ENCODE results near the gene TGIF1.
"Not testable (repeated sequence)": the region's sequence is repeated elsewhere in the genome, so short reads cannot be mapped to it uniquely, and the experiment has no call there.

The TGIF1 gene

DNA sequence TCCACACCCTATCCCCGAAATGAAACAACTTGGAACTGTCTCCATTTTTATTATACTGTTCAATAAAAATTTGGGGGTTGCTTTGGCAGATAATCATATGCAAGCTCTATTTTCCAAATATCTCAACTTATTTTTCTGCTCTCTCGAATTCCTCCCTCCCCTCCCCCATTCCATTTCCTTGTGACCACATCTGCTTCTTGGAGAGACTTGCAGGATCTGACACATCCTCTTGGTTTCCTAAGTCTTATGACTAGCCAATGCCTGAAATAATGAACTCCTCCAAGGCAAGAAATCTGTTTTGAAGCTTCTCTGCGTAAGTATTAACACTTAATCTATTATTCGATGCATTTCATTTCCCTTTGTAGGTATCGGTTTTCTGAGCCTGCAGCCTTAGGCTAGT is 16.1 kb downstream of the TGIF1 start:
- H3K4me2 ChIP-seq: peak overlapping the region; percentile 41
- H3K36me3 ChIP-seq: peaks cover 9% of the 10 kb centered on the region; the same call in 1 of the 2 replicates
- H3K4me3 ChIP-seq: no peak overlapping the region
- peaks cover 18% of the 10 kb centered on the region for H3K4me1 ChIP-seq
- peaks cover 10% of the 10 kb centered on the region for H3K9me3 ChIP-seq
- TF ChIP-seq Cebpa-rat (IDR thresholded peaks at IDR 0.05): no peak
- no peaks in the 10 kb centered on the region for H3K27me3 ChIP-seq
- H3K27ac ChIP-seq: no peak overlapping the region
- no peak overlapping the region for H3K9ac ChIP-seq
- H4K20me1 ChIP-seq: peaks cover 12% of the 10 kb centered on the region

DNA sequence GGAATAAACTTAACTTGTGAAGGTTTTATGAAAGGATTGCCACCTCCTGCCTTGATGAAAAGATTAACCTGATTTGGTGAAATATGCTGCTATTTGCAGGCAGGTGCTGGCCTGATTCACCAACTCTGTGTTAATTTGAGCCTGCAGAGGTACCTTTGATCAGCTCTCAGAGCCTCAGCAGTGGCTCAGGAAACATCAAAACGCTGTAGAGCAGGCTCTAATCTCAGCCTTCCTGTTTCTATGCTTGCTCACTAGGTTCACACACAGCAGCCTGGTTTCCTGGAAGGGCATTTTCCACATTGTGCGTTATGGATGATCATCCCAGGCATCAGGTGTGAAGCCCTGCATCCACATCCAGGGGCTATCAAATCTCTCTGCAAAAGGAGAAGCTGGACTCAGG is 16.9 kb downstream of the TGIF1 start:
- peaks cover 3% of the 10 kb centered on the region for H3K9me3 ChIP-seq
- H3K27ac ChIP-seq: no peak overlapping the region
- no peak overlapping the region for H3K9ac ChIP-seq
- H3K27me3 ChIP-seq: no peaks in the 10 kb centered on the region
- H4K20me1 ChIP-seq: peaks cover 4% of the 10 kb centered on the region
- TF ChIP-seq Cebpa-rat (IDR thresholded peaks at IDR 0.05): no peak
- peaks cover 3% of the 10 kb centered on the region; the same call in 1 of the 2 replicates for H3K36me3 ChIP-seq
- peak overlapping the region; percentile 41 for H3K4me2 ChIP-seq
- peaks cover 18% of the 10 kb centered on the region for H3K4me1 ChIP-seq
- H3K4me3 ChIP-seq: no peak overlapping the region

- H3K9me3 ChIP-seq: no peaks in the 10 kb centered on the region
- TF ChIP-seq Cebpa-rat (IDR thresholded peaks at IDR 0.05): no peak
These were observed 18.2 kb downstream of the TGIF1 start for GRCh38 chr18:3468066-3468705.

DNA sequence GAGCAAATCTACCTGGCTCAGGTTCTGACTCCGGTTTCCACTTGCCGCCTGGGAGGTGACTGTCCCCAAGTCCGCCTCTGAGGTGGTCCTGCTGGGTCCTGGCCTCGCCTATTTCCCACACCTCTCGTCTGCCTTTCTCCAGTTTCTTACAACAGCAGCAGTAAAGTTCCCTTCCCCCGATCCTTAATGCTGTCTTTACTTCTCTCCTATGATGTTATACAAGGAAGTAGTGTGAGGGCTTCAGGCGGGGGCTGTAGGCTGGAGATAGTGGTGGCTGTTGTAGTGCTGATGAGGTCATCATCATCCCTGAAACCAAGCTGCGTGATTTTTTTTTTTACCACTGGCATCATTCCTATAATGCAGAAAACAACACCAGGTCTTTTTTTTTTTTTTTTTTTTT is 18.9 kb downstream of the TGIF1 start:
- Histone ChIP-seq H4K20me1 (no peaks in the 10 kb centered on the region; the same call in 1 of the 2 replicates), H3K9ac (no peak overlapping the region), H3K4me1 (peaks cover 18% of the 10 kb centered on the region), H3K36me3 (no peaks in the 10 kb centered on the region), H3K27ac (no peak overlapping the region), H3K4me2 (no peak overlapping the region), H3K9me3 (no peaks in the 10 kb centered on the region), H3K27me3 (no peaks in the 10 kb centered on the region), H3K4me3 (no peak overlapping the region)
- TF ChIP-seq Cebpa-rat (IDR thresholded peaks at IDR 0.05): no peak

More at GRCh38 chr18:3468066-3468705, 18.2 kb downstream of the TGIF1 start:
- Histone ChIP-seq H3K4me3 (no peak overlapping the region), H3K27me3 (no peaks in the 10 kb centered on the region), H3K36me3 (no peaks in the 10 kb centered on the region), H3K4me2 (no peak overlapping the region), H3K27ac (no peak overlapping the region), H3K9ac (no peak overlapping the region), H4K20me1 (no peaks in the 10 kb centered on the region; the same call in 1 of the 2 replicates), H3K4me1 (peaks cover 18% of the 10 kb centered on the region)

DNA sequence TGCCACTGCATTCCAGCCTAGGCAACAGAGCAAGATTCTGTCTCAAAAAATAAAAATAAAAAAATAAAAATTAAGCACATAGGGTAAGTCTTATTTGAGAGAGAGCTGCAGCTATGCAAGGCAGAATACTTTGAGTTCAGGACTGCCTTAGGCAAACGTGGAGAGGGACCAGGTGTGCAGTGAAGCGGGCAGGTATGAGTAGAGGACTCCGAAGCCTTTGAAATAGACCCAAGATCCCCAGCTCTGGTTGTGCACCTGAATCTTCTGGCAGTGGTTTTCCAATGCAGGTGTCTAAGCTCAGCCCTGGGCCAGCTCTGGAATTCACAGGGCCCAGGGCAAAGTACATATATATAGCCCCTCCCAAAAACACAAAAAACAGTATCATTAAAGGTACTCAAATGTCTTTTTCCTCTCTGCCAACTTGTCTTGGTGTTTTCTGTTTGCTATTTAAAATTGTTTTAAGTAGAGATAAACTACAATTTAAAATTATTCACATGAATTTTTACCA is 21.2 kb downstream of the TGIF1 start:
- no peaks in the 10 kb centered on the region for H3K36me3 ChIP-seq
- no peaks in the 10 kb centered on the region for H3K27me3 ChIP-seq
- H3K9ac ChIP-seq: no peak overlapping the region
- no peaks in the 10 kb centered on the region; the same call in 1 of the 2 replicates for H4K20me1 ChIP-seq
- no peak overlapping the region for H3K4me2 ChIP-seq
- H3K4me1 ChIP-seq: peaks cover 13% of the 10 kb centered on the region
- no peak overlapping the region for H3K27ac ChIP-seq
- peaks cover 15% of the 10 kb centered on the region for H3K9me3 ChIP-seq
- no peak overlapping the region for H3K4me3 ChIP-seq
- no peak for TF ChIP-seq Cebpa-rat (IDR thresholded peaks at IDR 0.05)

- H3K4me3 ChIP-seq, H3K36me3 ChIP-seq, H3K27ac ChIP-seq, H3K9ac ChIP-seq, H3K27me3 ChIP-seq, H3K4me1 ChIP-seq, H3K4me2 ChIP-seq, H4K20me1 ChIP-seq: not testable (repeated sequence)
- H3K9me3 ChIP-seq: peaks cover 15% of the 10 kb centered on the region
These were observed 22.1 kb downstream of the TGIF1 start for GRCh38 chr18:3472121-3472520.

DNA sequence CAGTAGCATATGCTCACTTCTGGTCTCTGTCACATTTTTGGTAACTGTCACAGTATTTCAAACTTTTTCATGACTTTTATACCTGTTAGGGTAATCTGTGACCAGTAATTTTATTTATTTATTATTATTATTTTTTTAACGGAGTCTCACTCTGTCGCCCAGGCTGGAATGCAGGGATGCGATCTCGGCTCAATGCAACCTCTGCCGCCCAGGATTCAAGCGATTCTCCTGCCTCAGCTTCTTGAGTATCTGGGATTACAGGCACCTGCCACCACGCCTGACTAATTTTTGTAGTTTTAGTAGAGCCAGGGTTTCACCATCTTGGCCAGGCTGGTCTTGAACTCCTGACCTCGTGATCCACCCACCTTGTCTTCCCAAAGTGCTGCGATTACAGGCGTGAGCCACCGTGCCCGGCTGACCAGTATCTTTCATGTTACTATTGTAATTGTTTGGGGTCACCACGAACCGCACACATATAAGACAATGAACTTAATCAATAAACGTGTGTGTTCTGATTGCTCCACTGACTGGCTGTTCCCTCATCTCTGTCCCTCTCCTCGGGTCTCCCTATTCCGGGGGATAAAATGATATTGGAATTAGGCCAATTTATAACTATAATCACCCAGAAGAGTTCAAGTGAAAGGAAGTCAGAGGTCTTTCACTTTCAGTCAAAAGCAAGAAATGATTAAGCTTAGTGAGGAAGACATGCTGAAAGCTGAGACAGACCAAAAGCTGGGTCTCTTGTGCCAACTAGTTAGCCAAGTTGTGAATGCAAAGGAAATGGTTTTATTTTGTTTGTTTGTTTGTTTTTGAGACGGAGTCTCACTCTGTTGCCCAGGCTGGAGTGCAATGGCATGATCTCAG is 22.9 kb downstream of the TGIF1 start:
- Histone ChIP-seq H3K4me3 (no peak overlapping the region), H3K9ac (no peak overlapping the region), H3K4me2 (no peak overlapping the region)

DNA sequence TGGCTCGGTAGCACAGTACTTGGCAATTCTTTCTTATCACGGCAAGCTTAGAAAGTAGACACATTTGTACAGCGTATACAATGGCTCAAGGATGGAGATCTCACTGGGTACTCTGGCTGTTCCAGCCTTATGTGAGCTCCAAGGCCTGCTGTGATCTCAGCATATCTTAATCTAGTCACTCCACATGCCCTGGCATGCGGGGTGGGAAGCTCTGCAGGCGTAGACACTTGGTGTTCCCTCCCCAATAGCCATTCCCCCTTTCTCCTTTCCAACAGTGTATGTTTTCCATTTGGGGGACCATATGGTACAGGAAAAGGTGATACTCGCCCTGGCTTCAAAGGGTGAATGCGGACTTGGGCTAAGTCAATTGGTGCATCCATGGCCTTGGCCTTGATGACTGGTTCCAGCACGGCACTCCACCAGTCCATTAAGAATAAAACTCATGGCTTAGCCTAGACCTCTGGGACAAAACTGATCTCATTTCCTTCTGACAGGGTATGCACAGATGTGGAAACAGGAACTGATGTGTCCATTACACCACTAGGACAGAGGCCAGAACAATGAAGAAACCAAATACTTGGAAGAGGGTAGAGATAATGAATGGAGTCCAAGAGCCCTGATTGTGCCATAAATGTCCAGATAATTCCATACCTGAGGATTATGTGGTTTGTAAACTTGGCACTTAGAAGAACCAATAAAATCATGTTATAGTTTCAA is 28.4 kb downstream of the TGIF1 start:
- Histone ChIP-seq H3K9ac (no peak overlapping the region), H3K27me3 (no peaks in the 10 kb centered on the region), H4K20me1 (no peaks in the 10 kb centered on the region), H3K4me2 (no peak overlapping the region), H3K4me3 (no peak overlapping the region), H3K4me1 (no peaks in the 10 kb centered on the region), H3K36me3 (no peaks in the 10 kb centered on the region), H3K9me3 (peaks cover 15% of the 10 kb centered on the region), H3K27ac (no peak overlapping the region)
- TF ChIP-seq Cebpa-rat (IDR thresholded peaks at IDR 0.05): no peak

More for the DNA sequence above, 22.9 kb downstream of the TGIF1 start:
- H3K36me3 ChIP-seq: no peaks in the 10 kb centered on the region
- H3K27ac ChIP-seq: no peak overlapping the region
- no peak for TF ChIP-seq Cebpa-rat (IDR thresholded peaks at IDR 0.05)
- no peaks in the 10 kb centered on the region for H3K27me3 ChIP-seq
- H3K9me3 ChIP-seq: peaks cover 15% of the 10 kb centered on the region
- no peaks in the 10 kb centered on the region for H3K4me1 ChIP-seq
- no peaks in the 10 kb centered on the region for H4K20me1 ChIP-seq

DNA sequence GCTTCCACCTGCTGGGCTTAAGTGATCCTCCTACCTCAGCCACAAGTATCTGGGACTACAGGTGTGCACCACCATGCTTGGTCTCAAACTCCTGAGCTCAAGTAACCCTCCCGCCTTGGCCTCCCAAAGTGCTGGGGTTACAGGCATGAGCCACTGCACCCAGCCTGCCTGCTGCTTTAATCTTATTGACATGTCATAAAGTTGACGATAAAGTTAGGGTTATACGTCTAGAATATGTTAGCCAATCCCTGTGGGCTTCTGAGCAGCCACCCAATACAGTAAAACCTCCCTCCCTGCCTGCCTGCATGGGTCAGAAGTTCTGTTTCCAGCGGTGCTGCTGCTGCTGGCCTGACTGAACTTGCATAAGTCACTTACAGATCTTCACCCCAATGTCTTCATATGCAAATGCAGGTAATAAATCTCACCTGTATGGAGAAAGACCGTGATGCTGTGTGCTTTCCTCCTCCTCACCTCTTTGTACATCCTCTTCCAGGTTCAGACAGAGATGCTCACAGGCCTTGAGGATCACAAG is 30.1 kb downstream of the TGIF1 start:
- H3K4me3 ChIP-seq: no peak overlapping the region
- H3K4me2 ChIP-seq: no peak overlapping the region

More for the DNA sequence above, 30.1 kb downstream of the TGIF1 start:
- no peak for TF ChIP-seq Cebpa-rat (IDR thresholded peaks at IDR 0.05)
- Histone ChIP-seq H4K20me1 (no peaks in the 10 kb centered on the region), H3K9ac (no peak overlapping the region), H3K4me1 (no peaks in the 10 kb centered on the region), H3K36me3 (no peaks in the 10 kb centered on the region), H3K9me3 (peaks cover 5% of the 10 kb centered on the region), H3K27me3 (no peaks in the 10 kb centered on the region), H3K27ac (no peak overlapping the region)
